HG03378 (cell line): Measurements from ENCODE around the gene SCRN3.
"Not testable (repeated sequence)": the region's sequence is repeated elsewhere in the genome, so short reads cannot be mapped to it uniquely, and the experiment has no call there.

ENCODE experiments used
- ATAC-seq: cut with Tn5 transposase; IDR thresholded peaks from one replicate; pipeline ENCODE4 v1.9.1; 2021; ENCODE audit warnings: mild to moderate bottlenecking, moderate library complexity; ENCODE audit not compliant: unreplicated experiment

Gene SCRN3

DNA sequence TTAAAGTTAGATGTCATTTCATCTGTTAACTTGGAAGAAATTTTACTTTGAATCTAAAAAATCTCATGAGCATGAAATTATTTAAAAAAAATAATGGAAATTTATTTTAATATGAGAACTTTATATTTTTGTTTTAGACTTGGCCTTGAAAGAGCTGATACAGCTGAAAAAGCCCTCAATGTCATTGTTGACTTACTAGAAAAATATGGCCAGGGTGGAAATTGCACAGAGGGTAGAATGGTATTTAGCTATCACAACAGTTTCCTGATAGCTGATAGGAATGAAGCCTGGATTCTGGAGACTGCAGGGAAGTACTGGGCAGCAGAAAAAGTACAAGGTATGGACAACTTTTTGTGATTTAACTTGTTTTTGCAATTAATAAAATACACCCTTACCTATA lies 5.3 kb downstream of the SCRN3 start:
- no peak for ATAC-seq

GRCh38 chr2:174403628-174404027 lies 8.1 kb downstream of the SCRN3 start:
- ATAC-seq, result no peak

DNA sequence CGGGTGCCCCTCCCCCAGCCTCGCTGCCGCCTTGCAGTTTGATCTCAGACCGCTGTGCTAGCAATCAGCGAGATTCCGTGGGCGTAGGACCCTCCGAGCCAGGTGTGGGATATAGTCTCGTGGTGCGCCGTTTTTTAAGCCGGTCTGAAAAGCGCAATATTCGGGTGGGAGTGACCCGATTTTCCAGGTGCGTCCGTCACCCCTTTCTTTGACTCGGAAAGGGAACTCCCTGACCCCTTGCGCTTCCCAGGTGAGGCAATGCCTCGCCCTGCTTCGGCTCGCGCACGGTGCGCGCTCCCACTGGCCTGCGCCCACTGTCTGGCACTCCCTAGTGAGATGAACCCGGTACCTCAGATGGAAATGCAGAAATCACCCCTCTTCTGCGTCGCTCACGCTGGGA lies 14.5 kb downstream of the SCRN3 start:
- not testable (repeated sequence) for ATAC-seq

DNA sequence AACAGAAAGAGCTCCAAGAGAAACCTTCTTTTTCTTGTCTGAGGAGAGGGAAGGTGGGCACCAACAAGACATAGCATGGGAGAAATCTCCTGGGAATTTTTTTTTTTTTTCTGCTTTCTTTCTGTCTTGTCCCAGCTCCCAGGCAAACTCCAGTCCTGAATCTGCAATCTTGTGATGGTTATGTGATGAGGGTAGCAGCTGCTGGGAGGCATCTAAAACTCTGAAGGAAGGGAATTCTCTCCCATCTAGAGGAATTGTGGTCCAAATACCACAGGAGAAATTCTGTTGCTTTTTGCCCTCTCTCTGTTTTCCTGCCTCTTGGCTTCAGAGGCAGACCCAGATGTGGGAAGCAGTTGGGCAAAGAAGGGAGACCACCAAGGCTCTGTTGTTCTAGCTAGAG lies 16.7 kb downstream of the SCRN3 start:
- ATAC-seq, result no peak

GRCh38 chr2:174428214-174428613 lies 32.7 kb downstream of the SCRN3 start:
- ATAC-seq, result no peak

- ATAC-seq, result no peak
Measured at GRCh38 chr2:174430066-174430465, 34.5 kb downstream of the SCRN3 start.

DNA sequence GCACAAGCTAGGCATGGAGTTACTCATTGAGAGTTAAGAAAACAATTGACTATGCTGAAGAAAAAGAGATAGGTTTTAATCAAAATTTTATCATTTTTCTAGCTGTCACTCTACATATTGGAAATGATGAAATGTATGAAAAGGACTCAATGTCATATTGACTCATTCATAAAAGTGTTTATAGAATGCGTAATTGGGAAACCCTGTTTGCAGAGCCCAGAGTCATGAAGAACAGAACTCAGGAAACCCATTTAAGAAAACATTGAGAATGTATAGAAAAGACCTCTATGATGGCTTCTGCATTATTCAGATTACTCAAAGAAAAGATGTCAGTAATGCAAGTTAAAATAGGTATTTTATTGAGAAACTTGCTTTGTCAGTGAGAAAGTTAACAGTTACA lies 36.4 kb downstream of the SCRN3 start:
- ATAC-seq, result no peak

DNA sequence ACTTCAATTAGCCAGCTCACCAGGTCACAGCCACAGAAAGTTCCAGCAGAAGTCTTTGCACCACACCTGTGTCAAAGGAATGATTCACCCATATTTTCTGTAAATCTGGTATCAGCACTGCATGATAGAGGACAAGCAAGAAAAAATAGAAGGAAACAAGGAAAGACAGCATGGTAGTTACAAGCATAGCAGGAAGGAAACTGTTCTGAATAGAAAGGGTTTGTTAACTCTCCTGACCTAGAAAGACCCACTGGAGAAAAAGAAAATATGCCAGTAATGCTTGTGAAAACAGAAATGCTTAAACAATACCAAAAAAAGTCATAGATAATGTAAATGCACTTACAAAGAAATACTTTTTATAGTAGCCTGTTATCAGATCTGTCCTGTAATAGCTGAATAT lies 40.8 kb downstream of the SCRN3 start:
- no peak for ATAC-seq

GRCh38 chr2:174438146-174438886 lies 42.8 kb downstream of the SCRN3 start:
- ATAC-seq, result no peak

GRCh38 chr2:174439323-174439722 lies 43.8 kb downstream of the SCRN3 start:
- no peak for ATAC-seq

GRCh38 chr2:174439950-174440349 lies 44.4 kb downstream of the SCRN3 start:
- ATAC-seq, result no peak

GRCh38 chr2:174442546-174443510 lies 47.3 kb downstream of the SCRN3 start:
- ATAC-seq, result no peak

DNA sequence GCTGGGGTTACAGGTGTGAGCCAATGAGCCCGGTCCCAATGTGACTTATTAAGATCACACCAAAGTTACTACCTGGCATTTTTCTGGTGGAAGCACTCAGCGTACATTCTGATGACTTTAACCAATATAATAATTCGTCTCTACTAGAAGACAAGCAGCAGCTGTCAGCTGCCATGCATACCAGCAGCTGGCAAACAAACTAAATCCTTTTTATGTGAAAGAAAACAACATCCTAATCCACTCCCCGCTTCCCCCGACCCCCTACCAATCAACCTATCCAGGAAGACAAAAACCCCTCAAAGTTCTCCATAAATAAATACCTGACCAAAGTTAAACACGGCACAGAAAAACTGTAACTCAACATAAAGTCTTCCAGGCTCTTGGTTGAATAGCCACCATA lies 49.2 kb downstream of the SCRN3 start:
- no peak for ATAC-seq

DNA sequence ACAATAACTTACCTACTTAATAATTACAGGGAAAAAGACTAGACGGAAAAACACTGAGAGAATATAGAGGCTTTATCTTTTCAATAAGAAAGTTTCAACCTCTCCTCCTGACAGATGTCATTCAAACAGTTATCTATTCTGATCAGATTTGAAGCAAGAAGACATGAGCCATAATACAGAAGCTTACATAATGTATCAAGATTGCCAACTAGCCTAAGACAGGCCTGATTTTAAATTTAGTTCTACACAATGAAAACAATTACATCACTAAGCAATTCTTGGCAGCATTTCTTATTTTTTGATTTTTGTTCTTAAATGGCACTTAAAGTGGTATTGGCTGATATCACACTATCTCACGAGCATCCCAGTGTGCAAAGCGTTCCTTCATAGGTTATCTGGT lies 49.7 kb downstream of the SCRN3 start:
- ATAC-seq, result no peak

DNA sequence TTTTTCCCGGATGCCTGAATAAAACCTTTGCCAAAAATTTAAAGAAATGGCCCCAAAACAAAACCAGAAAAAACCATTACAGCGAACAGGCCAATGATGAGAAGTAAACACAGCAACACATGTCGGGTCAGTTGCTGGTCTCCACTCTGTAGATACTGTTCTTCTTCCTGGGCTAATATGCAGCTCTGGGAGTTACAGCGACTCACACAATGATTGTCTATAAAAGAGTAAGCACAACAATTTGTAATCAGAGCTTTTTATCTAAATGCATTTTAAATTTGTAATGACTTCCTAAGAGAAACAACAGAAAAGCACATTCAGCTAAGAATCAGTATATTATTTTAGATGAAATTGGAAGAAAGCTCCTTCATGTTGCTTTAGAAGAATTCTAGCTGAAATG lies 51.0 kb downstream of the SCRN3 start:
- ATAC-seq, result no peak

- no peak for ATAC-seq
Measured at GRCh38 chr2:174449033-174449432, 53.5 kb downstream of the SCRN3 start.

DNA sequence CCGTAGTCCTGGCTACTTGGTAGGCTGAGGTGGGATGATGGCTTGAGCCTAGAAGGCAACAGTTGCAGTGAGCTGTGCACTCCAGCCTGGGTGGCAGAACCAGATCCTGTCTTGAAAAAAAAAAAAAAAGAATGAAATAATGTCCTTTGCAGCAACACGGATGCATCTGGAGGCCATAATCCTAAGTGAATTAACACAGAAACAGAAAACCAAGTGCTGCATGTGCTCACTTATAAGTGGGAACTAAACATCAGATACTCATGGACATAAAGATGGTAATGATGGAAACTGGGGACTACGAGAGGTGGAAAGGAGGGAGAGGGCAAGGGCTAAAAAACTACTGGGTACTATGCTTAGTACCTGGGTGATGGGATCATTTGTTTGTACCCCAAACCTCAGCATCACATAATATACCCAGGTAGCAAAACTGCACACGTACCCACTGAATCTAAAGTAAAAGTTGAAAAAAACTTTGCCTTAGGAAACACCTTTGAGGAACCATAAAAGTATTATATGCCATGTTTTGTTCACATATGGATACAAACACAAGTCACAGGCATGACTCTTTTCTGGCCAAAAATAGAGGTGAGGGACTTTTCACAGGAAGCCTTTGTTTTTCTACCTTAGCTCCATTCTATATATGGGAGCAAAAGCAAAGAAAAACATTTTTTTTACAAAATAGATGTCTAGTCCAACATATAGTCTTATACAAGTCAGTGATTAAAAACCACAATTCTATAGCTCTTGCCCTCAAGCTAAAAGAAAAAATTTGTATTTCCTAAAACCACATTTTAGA lies 54.7 kb downstream of the SCRN3 start:
- ATAC-seq, result no peak

DNA sequence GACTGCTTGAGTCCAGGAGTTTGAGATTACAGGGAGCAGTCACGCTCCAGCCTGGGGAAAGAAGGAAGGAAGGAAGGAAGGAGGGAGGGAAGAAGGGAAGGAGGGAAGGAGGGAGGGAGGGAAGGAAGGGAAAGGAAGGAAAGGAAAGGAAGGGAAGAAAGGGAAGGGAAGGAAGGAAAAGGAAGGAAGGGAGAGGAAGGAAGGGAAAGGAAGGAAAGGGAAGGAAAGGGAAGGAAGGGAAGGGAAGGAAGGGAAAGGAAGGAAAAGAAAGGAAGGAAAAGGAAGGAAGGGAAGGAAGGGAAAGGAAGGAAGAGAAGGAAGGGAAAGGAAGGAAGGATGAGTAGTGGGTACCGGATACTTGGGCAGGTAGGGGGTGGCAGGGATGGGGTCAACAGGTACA lies 59.0 kb downstream of the SCRN3 start:
- no peak for ATAC-seq

GRCh38 chr2:174461221-174461620 lies 65.7 kb downstream of the SCRN3 start:
- no peak for ATAC-seq

DNA sequence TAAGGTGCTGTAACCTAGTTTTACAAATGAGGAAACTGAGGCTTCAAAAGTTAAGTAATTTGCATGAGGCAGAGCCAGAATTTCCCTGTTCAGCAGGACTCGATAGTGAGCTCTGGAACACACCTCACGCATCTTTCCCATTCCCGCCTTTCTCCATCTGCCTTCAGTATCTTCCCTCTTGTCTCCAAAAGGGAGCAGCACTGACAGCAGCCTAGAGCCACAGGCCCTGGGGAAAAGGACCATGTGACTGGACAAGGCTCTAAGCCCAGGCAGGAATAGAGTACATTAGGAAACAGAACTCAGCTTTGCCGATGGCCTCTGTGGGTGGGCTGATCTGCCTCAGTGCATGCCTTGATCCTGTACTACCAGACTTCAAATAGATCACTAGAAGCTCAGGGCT lies 69.8 kb downstream of the SCRN3 start:
- no peak for ATAC-seq

DNA sequence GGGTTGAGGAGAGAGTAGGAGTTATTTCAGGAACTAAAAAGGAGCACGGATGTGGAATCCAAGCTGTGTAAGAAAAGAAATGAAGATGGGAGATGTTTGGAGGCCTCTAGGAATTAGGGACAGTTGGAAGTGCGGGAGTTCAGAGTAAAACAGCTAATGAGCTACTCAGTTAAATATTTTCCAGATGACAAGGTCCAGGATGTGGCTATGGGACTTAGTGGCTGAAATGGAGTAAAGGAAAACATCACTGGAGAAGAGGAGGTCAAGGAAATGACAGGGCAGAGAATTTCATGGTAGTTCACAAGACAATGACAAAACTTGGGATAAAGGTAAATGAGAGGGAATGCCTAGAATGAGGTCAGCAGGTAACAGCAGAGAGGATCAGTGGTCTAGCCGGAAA lies 78.3 kb downstream of the SCRN3 start:
- no peak for ATAC-seq
